HUES6 (cell line): ENCODE measurements around the gene CHST12.
"Not testable (repeated sequence)": the region's sequence is repeated elsewhere in the genome, so short reads cannot be mapped to it uniquely, and the experiment has no call there.

Experiments
- H3K27ac ChIP-seq: 2 replicates; pipeline ENCODE4 v1.7.0; 2013; ENCODE audit warnings: low read depth, mild to moderate bottlenecking, low read length, inconsistent platforms
- H3K27me3 ChIP-seq: 2 replicates; pipeline ENCODE4 v1.6.1; 2013; ENCODE audit warnings: low read length; ENCODE audit not compliant: control insufficient read depth, insufficient read depth
- H3K36me3 ChIP-seq: 2 replicates; pipeline ENCODE4 v1.6.1; 2013; ENCODE audit warnings: low read length; ENCODE audit not compliant: control insufficient read depth, insufficient read depth
- H3K4me1 ChIP-seq: 2 replicates; pipeline ENCODE4 v1.6.1; 2013; ENCODE audit warnings: low read length; ENCODE audit not compliant: control insufficient read depth, insufficient read depth
- H3K4me3 ChIP-seq: 2 replicates; pipeline ENCODE4 v1.5.1; 2013; ENCODE audit warnings: low read depth, low read length
- H3K9ac ChIP-seq: one replicate; pipeline ENCODE4 v1.6.1; 2013; ENCODE audit warnings: mild to moderate bottlenecking, low read length
- H3K9me3 ChIP-seq: 2 replicates; pipeline ENCODE4 v1.6.1; 2013; ENCODE audit warnings: low read depth, low read length; ENCODE audit not compliant: control insufficient read depth, insufficient read depth

Gene CHST12

DNA sequence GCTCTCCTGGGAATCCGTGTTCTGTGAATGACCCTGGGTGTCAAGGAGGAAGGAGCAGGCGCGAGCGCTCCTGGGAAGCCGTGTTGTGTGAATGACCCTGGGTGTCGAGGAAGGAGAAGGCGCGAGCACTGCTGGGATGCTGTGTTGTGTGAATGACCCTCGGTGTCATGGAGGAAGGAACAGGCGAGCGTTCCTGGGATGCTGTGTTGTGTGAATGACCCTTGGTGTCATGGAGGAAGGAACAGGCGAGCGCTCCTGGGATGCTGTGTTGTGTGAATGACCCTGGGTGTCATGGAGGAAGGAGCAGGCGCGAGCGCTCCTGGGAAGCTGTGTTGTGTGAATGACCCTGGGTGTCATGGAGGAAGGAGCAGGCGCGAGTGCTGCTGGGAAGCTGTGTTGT lies 25.3 kb upstream of the CHST12 start:
- not testable (repeated sequence) for H3K27ac ChIP-seq, H3K9ac ChIP-seq, H3K4me1 ChIP-seq, H3K4me3 ChIP-seq, H3K9me3 ChIP-seq, H3K27me3 ChIP-seq
- H3K36me3 ChIP-seq, result peaks cover 91% of the 10 kb centered on the region

GRCh38 chr7:2379161-2379560 lies 24.2 kb upstream of the CHST12 start:
- Histone ChIP-seq H3K36me3 (peaks cover 84% of the 10 kb centered on the region), H3K4me1 (no peaks in the 10 kb centered on the region), H3K4me3 (no peak overlapping the region), H3K9me3 (no peaks in the 10 kb centered on the region), H3K9ac (no peak overlapping the region), H3K27ac (no peak overlapping the region), H3K27me3 (no peaks in the 10 kb centered on the region)

- H3K9me3 ChIP-seq, result no peaks in the 10 kb centered on the region
- no peaks in the 10 kb centered on the region for H3K27me3 ChIP-seq
- no peaks in the 10 kb centered on the region for H3K4me1 ChIP-seq
- H3K4me3 ChIP-seq, result no peak overlapping the region
- peaks cover 76% of the 10 kb centered on the region for H3K36me3 ChIP-seq
- no peak overlapping the region for H3K9ac ChIP-seq
- H3K27ac ChIP-seq, result no peak overlapping the region
Observed at GRCh38 chr7:2379821-2380450, 23.5 kb upstream of the CHST12 start.

DNA sequence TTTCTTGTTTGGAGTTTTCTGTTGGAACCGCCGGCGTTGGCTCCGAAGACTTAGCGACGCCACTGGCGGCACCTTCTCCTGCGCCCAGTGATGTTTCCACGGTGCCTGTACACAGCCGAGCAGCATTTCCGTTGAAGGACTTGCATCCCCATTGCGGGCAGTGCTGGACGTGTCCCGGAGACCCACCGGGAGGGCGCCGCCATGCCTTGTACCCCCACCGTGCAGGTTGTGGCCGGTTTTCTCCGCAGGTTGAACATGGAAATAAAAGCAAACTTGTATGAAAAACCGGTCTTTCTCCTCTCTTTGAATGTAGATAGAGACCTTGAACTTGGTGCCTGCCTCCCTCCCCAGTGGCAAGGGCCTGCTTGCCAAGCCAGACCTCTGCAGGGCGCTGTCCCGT lies 22.9 kb upstream of the CHST12 start:
- Histone ChIP-seq H3K27me3 (no peaks in the 10 kb centered on the region), H3K9me3 (no peaks in the 10 kb centered on the region), H3K27ac (no peak overlapping the region), H3K4me1 (no peaks in the 10 kb centered on the region), H3K36me3 (peaks cover 71% of the 10 kb centered on the region), H3K4me3 (no peak overlapping the region), H3K9ac (no peak overlapping the region)

DNA sequence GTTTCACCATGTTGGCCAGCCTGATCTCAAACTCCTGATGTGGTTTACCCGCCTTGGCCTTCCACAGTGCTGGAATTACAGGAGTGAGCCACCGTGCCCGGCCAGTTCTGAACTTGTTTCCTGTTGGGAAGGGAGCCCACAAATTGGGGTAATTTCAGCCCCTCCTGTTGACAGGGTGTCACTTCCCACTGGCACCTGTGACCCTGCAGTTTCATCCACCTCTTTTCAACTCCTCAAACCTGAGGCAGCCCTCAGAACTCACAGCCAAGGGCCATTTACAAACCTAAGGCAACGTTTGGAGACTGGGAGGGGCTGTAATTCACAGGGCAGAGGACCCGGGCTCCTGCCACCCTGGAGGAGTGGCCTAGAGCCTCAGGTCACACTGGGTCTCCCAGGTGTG lies 22.2 kb upstream of the CHST12 start:
- no peaks in the 10 kb centered on the region for H3K27me3 ChIP-seq
- peaks cover 63% of the 10 kb centered on the region for H3K36me3 ChIP-seq
- H3K4me1 ChIP-seq, result no peaks in the 10 kb centered on the region
- no peaks in the 10 kb centered on the region for H3K9me3 ChIP-seq
- no peak overlapping the region for H3K27ac ChIP-seq
- H3K4me3 ChIP-seq, result no peak overlapping the region
- no peak overlapping the region for H3K9ac ChIP-seq

- Histone ChIP-seq H3K9ac (no peak overlapping the region), H3K36me3 (peaks cover 56% of the 10 kb centered on the region), H3K9me3 (no peaks in the 10 kb centered on the region), H3K4me3 (no peak overlapping the region), H3K4me1 (no peaks in the 10 kb centered on the region), H3K27ac (no peak overlapping the region), H3K27me3 (no peaks in the 10 kb centered on the region)
Observed at GRCh38 chr7:2381881-2382509, 21.4 kb upstream of the CHST12 start.

DNA sequence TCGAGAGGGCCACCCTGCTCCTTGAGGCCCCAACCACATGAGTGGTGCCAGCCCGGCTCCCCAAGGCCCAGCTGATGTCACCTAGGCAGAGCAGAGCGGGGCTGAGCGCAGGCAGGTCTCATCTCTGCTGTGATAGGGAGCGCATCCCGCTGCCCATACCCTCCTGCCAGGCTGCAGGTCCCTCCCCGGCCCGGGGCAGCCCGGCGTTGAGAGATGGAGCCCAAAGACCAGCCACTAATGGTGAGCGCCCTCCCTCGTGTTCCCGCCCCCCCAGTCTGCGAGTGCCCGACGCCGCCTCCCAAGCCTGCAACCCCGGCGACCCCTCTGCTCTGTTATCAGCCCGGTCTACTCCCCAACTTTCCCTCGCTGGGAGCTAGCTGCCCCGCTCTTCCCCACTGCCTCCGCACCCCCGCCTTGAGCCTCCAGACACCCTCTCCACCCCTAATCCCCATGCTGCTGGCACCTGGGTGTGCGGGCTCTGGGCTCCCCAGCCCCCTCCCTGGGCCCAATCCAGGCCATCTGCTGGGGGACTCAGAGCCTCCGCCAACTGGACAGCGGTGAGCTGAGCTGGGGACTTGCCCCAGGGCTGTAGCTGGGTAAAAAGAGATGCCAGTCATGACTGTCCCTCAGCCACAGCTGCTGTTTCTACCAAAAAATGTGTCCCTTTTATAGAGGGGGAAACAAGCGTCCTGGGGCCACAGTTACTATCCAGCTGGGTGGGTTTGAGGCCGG lies 19.7 kb upstream of the CHST12 start:
- Histone ChIP-seq H3K36me3 (peaks cover 42% of the 10 kb centered on the region), H3K4me1 (0 out of 2 replicates have a peak, but pooled peaks cover 4% of the 10 kb centered on the region), H3K9ac (no peak overlapping the region), H3K4me3 (no peak overlapping the region), H3K9me3 (no peaks in the 10 kb centered on the region), H3K27me3 (no peaks in the 10 kb centered on the region), H3K27ac (no peak overlapping the region)

DNA sequence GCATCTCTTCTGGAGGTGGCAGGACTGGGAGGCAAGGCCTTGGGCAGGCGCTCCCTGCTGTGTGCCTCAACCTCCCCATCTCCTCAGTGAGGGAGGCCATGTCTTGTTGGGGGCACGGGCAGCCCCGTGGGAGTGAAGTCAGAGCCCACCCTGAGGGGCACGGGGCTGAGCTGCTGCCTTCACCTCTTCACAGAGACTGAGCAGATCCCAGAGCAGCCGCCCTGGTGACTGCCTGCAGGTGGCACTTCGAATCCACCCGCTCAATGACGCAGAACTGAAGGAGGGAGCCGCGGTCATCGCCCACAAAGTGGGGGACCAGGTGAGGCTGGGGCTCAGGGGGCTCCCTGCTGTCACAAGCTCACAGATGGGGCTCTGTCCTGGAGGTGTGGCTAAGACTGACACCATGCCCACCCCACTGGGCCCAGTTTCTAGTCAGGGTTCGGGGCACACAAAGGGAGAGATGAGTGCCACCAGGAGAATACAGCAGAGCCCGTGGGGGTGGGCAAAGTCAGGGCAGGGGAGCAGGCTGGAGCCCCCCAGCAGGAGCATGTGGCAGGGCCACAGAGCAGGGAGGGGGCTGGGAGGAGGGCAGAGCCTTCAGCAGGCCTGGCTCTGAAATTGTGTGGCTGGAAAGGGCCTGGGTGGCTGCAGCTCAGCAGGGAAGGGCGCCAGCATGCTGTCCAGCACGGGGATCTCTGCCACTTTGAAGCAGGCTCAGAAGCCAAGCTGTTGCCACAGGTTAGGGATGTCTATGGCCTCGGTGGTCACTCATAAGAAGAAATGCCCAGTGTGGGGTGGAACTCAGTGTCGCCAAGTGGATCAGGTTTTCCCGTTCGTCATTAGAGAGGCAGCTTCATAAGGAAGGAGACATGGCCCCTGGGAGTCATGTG lies 18.8 kb upstream of the CHST12 start:
- Histone ChIP-seq H3K27ac (no peak overlapping the region), H3K4me1 (0 out of 2 replicates have a peak, but pooled peaks cover 4% of the 10 kb centered on the region), H3K9ac (no peak overlapping the region)

GRCh38 chr7:2386122-2386521 lies 17.3 kb upstream of the CHST12 start:
- Histone ChIP-seq H3K4me1 (peaks cover 11% of the 10 kb centered on the region), H3K36me3 (peaks cover 18% of the 10 kb centered on the region)
- not testable (repeated sequence) for H3K4me3 ChIP-seq, H3K27ac ChIP-seq, H3K27me3 ChIP-seq, H3K9me3 ChIP-seq, H3K9ac ChIP-seq

More for the DNA sequence above, 18.8 kb upstream of the CHST12 start:
- Histone ChIP-seq H3K36me3 (peaks cover 33% of the 10 kb centered on the region), H3K4me3 (no peak overlapping the region), H3K9me3 (no peaks in the 10 kb centered on the region), H3K27me3 (no peaks in the 10 kb centered on the region)

GRCh38 chr7:2386964-2387669 lies 16.3 kb upstream of the CHST12 start:
- Histone ChIP-seq H3K36me3 (peaks cover 9% of the 10 kb centered on the region; the same call in 1 of the 2 replicates), H3K27ac (no peak overlapping the region; the same call in 1 of the 2 replicates)

More at GRCh38 chr7:2386964-2387669, 16.3 kb upstream of the CHST12 start:
- H3K4me1 ChIP-seq, result peaks cover 11% of the 10 kb centered on the region
- no peak overlapping the region for H3K9ac ChIP-seq
- no peak overlapping the region for H3K4me3 ChIP-seq
- no peaks in the 10 kb centered on the region for H3K27me3 ChIP-seq
- no peaks in the 10 kb centered on the region for H3K9me3 ChIP-seq
